ENCODE results near the gene PAQR4.
"Not testable (repeated sequence)": the region's sequence is repeated elsewhere in the genome, so short reads cannot be mapped to it uniquely, and the experiment has no call there.

Gene PAQR4

DNA sequence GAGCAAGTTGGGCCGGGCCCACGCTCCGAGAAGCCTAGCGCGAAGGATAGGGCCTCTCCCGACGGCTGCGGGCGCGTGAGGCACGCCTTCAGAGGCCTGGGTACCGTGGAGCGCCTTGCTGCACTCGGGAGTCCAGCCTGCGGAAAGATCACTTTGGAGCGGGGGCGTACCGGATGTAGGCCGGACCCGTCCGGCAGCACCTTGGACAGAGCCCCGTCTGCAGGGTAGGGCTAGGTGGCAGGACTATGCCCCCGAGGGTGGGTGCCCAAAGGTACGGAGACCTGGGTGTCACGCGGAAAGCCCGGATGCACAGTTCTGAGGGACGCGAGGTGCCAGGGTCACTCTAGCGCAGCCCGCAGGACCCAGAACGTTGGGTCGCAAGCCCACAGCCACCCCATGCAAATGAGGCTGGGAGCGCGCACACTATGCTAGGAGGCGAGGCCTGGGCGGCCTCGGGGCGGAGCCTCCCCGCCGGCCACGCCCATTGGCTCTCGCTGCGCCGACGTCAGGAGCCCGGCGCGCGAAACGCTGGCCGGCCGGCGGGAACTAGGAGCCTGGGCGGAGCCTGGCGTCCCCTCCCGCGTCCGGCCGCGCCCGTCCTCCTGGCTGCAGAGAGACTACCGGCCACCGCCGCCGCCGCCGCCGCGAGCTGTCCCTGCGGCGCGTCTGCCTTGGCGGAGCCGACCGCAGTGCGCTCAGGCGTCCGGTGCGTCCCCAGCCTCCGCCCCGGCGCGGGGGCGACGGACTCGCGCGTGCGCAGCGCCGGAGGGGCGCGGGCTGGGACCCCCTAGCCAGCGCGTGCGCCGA, at the start of gene PAQR4:
Gene PAQR4 (plus strand): TSS at position 611 of the 807 bp plus-strand sequence. CDS start 327 bp downstream, outside the sequence.
- DNase-seq: peak; percentile 85 to 87

DNA sequence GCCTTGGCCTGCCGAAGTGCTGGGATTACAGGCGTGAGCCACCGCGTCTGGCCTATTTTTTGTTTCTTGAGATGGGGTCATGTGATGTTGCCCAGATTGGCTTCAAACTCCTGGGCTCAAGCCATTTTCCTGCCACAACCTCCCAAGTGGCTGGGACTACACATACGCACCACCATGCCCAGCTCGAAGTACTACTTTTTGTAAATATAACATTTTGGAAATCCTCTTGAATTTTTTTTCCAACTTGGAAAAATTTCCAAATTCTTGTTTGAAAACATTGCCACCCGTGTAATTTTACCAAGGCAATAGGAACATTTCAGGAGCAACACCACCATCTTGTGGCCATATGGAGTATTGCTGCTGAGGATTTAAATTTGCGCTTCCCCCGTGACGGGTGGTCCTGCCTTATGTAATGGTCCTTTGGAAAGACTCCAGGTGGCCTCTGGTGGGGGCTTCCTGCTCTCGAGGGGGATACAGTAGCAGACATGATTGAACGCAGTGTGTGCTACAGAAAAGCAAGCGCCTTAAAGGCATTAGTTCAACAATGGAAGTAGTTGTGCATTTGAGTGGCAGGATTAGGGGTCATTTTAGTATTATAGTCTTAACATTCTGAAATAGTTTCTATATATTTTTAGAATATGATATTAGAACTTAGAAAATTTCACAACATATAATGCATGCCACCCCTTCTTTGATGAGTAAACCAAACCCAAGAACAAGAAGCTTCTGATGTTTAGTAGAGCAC, 49.5 kb upstream of the PAQR4 start:
- DNase-seq: peak; percentile 59 to 73

DNA sequence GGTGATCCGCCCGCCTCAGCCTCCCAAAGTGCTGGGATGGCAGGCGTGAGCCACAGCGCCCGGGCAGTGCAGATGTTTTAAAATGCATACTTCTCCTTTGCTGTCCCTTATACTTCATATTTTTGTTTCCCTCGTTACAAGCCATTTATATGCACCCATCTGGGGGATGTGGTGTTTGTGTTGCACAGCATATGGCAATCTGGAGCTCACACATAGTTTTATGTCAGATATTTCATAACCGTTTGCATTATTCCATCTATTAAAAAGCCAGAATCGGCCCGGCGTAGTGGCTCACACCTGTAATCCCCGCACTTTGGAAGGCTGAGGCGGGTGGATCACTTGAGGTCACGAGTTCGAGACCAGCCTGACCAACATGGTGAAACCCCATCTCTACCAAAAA, 45.7 kb upstream of the PAQR4 start:
- no peak for DNase-seq

DNA sequence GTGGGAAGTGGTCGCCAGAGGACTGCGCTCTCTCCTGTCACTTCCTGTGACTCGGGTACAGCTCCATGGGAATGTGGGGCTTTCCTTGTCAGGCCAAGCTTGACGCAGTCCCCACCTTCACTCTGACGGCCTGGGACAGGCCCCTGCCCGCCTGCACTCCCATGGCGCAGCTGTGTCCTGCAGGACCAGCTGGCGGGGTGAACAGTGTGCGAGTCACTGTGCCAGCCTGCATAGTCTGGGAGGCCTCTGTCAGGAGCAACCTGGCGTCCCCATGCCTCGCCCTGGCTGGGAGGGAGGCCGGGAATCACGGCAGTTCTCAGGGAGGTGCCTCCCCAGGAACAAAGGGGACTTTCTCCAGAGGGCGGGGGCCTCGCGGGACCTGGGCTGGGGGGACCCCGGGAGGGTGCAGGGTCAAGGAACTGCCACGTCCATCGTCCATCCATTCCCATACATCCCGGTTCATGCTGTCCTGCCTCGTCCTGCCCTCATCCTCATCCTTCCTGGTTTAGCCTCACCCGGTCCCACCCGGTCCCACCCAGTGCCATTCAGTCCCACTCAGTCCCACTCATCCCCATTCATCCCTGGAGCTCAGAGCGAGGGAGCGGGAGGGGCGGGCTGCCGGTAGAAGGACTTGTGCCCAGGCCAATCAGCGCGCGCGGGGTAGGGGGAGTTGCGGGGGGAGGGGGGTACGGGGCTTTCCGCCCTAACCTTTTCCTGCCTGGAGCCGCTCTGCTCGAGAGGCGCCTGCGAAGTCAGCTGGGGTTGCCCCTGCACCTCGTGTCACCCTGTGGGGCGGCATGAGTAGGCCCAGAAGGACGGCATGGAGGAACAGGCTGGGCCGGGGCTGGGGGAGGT, 44.0 kb upstream of the PAQR4 start:
- no peak for DNase-seq

DNA sequence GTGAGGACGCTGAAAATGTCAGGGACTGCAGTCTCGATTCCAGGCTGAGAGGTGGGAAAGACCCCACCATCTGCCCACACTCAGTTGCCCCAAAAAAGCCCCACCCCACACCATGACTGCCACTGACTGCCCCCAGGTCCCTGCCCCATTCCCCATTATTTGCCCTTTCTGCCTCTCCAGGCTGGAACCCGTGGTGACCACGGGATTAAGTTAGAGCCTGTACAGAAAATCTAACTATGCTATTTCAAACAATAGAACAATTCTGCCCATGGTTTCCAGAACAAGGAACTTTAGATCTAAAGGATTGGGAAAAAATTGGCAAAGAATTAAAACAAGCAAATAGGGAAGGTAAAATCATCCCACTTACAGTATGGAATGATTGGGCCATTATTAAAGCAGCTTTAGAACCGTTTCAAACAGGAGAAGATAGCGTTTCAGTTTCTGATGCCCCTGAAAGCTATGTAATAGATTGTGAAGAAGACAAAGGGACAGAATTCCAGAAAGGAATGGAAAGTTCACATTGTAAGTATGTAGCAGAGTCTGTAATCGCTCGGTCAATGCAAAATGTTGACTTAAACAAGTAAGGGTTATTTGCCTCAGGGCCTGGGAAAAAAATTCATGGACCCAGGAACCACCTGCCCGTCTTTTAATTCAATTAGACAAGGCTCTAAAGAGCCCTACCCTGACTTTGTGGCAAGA, 43.0 kb upstream of the PAQR4 start:
- DNase-seq: no peak

DNA sequence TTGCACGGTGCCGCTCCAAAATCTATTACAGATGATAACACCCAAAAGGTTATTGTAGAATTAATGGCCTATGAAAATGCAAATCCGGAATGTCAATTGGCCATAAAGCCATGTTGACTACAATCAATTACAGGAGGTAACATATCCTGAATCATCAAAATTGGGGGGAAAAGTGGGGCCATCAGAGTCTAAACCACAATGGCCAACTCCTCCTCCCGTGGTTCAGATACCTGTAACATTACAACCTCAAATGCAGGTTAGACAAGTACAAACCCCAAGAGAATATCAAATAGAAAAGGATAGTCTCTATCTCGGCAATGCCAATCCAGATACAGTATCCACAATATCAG, 42.5 kb upstream of the PAQR4 start:
- no peak for DNase-seq

DNA sequence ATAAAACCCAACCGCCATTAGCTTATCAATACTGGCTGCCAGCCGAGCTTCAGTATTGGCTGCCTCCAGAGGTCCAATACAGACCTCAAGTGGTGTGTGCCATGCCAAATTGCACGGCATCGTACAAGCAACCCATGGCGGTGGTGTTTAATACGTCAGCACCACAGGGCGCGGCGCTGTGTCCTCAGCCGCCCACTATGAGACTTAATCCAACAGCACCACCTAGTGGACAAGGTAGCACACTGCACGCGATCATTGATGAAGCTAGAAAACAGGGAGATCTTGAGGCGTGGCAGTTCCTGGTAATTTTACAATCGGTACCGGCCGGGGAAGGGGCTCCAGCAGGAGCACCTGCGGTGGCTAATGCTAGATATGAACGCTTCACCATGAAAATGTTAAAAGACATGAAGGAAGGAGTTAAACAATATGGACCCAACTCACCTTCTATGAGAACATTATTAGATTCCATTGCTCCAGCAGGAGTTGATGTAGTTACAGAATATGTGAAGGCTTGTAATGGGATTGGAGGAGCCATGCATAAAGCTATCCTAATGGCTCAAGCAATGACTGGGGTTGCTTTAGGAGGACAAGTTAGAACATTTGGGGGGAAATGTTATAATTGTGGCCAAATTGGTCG, 42.0 kb upstream of the PAQR4 start:
- peak; percentile 89 to 92 for DNase-seq

DNA sequence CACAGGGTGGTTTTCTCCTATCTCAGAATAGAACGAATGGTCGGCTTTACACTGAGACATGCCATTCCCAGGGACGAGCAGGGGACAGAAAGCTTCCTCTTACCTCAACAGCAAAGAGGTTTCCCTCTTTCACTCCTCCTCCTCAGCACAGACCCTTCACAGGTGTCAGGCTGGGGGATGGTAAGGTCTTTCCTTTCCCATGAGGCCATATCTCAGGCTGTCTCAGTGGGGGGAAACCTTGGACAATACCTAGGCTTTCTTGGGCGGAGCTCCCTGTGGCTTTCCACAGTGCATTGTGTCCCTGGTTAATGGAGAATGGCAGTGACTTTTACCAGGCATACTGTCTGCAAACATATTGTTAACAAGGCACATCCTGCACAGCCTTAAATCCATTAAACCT, 41.0 kb upstream of the PAQR4 start:
- not testable (repeated sequence) for DNase-seq

DNA sequence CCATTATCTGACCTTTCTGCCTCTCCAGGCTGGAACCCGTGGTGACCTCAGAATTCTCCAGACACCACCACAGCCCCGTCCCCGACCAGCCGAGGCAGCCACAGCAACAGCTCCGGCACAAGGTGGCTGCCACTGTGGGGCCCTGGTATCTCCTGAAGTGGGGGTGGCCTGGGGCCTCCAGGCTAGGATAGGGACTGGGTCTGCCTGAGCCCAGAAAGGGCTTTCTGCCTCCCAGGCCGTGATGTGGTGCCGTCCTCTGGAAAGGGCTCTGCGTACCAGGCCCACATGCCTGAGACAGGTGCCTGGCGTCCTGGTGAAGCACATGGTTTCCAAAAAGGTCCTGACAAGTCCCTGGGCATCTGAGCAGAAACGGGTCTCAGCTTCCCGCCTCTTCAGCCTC, 40.4 kb upstream of the PAQR4 start:
- DNase-seq: no peak

DNA sequence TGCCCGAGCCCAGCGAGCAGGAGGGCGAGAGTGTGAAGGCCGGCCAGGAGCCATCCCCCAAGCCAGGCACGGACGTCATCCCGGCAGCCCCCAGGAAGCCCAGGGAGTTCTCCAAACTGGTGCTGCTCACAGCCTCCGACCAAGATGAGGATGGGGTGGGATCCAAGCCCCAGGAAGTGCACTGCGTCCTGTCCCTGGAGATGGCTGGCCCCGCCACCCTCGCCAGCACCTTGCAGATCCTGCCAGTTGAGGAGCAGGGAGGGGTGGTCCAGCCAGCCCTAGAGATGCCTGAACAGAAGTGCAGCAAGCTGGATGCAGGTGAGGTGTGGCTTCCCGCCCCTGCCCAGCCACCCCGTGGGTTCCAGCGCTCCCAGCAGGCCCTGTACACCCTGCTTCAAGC, 39.5 kb upstream of the PAQR4 start:
- no peak for DNase-seq

DNA sequence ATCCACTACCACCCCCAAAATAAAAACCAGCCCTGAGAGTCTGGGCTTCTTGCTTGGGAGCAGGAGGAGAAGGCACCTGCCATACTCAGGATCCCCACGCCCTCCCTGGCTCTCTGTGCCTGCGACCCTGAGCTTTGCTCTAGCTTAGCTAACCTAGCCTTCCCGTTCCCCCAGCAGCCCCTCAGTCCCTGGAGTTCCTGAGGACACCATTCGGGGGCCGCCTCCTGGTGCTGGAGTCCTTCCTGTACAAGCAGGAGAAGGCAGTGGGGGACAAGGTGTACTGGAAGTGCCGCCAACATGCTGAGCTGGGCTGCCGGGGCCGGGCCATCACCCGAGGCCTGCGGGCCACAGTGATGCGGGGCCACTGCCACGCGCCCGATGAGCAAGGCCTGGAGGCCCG, 38.9 kb upstream of the PAQR4 start:
- DNase-seq: no peak

DNA sequence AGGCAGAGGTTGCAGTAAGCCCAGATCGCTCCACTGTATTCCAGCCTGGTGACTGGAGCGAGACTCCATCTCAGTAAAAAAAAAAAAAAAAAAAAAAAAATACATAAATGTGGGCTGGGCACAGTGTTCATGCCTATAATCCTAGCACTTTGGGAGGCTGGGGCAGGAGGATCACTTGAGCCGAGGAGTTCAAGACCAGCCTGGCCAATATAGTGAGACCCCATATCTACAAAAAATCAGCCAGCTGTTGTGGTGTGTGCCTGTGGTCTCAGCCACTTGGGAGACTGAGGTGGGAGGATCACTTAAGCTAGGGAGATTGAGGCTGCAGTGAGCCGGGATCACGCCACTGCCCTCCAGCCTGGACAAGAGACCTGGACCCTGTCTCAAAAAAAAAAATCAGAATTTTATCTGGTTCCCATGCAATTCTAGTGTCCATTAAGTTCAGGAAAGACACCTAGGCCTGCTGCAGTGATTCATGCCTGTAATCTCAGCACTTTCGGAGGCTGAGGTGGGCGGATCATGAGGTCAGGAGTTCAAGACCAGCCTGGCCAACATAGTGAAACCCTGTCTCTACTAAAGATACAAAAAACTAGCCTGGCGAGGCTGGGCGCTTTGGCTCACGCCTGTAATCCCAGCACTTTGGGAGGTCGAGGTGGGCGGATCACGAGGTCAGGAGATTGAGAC, 37.8 kb upstream of the PAQR4 start:
- DNase-seq: not testable (repeated sequence)

DNA sequence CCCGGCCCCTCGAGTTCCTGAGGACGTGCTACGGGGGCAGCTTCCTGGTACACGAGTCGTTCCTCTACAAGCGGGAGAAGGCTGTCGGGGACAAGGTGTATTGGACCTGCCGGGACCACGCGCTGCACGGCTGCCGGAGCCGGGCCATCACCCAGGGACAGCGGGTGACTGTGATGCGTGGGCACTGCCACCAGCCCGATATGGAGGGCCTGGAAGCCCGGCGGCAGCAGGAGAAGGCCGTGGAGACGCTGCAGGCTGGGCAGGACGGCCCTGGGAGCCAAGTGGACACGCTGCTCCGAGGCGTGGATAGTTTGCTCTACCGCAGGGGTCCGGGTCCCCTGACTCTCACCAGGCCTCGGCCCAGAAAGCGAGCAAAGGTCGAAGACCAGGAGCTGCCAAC, 36.0 kb upstream of the PAQR4 start:
- DNase-seq: no peak

DNA sequence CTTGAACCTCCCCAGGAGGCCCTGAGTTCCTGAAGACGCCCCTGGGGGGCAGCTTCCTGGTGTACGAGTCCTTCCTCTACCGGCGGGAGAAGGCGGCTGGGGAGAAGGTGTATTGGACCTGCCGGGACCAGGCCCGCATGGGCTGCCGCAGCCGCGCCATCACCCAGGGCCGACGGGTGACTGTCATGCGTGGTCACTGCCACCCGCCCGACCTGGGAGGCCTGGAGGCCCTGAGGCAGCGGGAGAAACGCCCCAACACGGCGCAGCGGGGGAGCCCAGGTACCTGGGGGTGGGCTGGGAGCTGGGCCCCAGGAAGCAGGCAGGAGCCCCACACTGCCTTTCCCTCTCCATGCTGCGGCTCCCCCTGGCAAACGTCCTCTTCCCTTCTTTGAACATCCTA, 35.4 kb upstream of the PAQR4 start:
- no peak for DNase-seq

DNA sequence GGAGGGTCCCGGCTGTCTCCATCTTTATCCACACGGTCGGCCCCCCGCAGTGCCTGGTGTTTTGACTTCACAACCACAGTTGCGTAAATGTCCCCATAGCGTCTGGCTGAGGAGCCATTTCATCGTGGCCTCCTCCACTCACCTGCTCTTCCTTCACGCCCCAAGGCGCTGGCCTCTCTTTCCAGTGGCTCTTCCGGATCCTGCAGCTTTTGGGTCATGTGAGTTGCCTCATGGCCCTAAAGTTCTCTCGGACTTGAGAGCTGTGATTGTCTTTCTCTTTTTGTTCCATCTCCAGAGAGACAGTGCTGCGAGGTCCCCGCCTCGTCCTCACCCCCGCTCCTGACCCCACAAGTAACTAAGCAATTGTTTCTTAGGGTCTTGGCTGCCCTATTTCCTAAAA, 34.7 kb upstream of the PAQR4 start:
- no peak for DNase-seq

DNA sequence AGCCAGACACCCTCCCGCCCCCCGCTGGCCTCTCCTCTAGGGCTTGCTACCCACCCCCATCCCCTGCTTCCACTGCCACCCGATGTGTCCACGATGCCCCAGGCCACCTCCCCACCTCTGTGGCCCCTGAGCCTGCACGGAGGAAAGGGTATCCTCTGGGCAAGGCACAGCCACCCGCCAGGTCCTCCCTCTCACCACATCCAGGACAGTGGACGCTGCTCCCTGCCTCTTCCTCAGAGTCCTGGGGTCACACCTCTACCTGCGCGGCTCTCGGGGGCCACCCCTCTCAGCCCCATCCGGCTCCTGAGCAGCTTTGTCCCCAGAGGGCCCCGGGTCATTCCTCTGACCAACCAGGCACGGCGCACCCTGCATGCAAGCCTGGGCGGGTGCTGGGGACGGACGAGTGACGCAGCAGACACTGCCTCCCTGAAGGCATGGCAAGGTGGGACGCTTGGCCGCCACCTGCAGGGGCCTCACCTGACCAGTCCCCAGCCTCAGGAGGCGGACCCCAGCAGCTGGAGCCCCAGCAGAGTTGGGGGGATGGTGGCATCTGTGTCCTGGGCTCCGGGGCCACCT, 32.6 kb upstream of the PAQR4 start:
- DNase-seq: no peak

DNA sequence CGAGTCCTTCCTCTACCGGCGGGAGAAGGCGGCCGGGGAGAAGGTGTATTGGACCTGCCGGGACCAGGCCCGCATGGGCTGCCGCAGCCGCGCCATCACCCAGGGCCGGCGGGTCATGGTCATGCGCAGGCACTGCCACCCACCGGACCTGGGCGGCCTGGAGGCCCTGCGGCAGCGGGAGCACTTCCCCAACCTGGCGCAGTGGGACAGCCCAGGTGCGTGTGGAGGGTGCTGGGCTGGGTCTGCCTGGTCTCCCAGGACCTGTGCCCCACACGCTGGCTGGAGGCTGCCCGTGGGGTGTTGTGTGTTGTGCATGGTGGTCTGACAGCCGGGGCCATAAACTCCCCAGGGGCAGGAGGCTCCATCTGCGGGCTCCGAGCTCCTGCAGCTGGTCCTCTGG, 32.0 kb upstream of the PAQR4 start:
- DNase-seq: no peak

DNA sequence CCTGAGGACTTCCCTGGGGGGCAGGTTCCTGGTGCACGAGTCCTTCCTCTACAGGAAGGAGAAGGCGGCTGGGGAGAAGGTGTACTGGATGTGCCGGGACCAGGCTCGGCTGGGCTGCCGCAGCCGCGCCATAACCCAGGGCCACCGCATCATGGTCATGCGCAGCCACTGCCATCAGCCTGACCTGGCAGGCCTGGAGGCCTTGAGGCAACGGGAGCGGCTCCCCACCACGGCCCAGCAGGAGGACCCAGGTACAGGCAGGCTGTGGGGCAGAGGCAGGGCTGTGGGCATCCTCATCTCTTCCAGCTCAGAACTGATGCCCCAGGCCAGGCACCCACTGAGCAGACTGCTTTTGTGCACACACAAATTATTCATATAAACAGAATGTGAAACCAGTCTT, 30.9 kb upstream of the PAQR4 start:
- DNase-seq: no peak

DNA sequence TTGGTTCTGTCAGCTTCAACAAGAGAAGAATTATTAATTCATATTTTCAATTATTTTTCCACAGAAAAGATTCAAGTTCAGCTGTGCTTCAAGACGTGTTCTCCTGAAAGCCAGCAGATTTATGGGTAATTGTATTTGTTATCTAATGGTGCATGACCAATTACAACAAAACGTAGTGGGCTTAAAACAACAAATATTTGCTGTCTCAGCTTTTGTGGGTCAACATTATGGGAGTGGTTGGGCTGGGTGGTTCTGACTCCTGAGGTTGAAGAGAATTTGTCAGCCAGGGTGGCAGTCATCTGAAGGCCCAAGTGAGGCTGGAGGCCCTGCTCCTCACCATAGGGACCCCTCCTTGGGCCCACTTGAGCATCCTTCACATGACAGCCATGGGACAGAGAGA, 29.2 kb upstream of the PAQR4 start:
- DNase-seq: no peak

DNA sequence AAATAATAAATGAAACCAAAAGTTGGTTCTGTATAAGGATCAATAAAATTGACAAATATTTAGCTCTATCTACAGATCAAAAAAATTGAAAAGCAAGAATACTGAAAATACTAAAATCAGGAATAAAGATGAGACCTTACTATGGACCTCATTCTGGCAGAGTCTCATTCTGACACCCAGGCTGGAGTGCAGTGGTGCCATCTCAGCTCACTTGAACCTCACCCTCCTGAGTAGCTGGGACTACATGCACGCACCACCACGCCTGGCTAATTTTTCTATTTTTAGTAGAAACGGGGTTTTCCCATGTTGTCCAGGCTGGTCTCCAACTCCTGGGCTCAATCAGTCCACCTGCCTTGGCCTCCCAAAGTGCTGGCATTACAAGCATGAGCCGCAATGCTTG, 27.1 kb upstream of the PAQR4 start:
- DNase-seq: no peak

DNA sequence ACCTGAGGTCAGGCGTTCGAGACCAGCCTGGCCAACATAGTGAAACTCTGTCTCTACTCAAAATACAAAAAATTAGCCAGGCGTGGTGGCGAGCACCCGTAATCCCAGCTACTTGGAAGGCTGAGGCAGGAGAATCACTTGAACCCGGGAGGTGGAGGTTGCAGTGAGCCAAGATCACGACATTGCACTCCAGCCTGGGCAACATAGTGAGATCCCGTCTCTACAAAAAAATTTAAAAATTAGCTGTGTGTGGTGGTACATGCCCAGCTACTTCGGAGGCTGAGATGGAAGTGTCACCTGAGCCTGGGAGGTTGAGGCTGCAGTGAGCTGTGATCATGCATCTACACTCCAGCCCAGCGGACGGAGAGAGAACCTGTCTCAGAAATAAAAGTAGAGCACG, 25.4 kb upstream of the PAQR4 start:
- not testable (repeated sequence) for DNase-seq
